H1 (cell line): ENCODE measurements around the gene TENT4B.

Experiments used
- CHD1 ChIP-seq: IDR thresholded peaks from 2 replicates; pipeline ENCODE4 v1.6.1; 2012; ENCODE audit warnings: low read depth, low read length, improper control_type of control experiment
- CTCF ChIP-seq, 3 experiments: IDR thresholded peaks; 1 replicate in 2 of 3; 2 replicates in 1 of 3; pipeline versions ENCODE4 v1.5.1 to v1.6.1; 2011; ENCODE audit warnings: low read length in 3 of 3, mild to moderate bottlenecking in 3 of 3, inconsistent platforms in 2 of 3, low read depth in 1 of 3, moderate library complexity in 1 of 3; ENCODE audit not compliant: insufficient read depth in 1 of 3; ENCODE audit errors: control extremely low read depth in 1 of 3
- GTF2F1 ChIP-seq: IDR thresholded peaks from 2 replicates; pipeline ENCODE4 v1.6.1; 2012; ENCODE audit warnings: low read depth, low read length, improper control_type of control experiment, borderline replicate concordance
- JUND ChIP-seq: IDR thresholded peaks from 2 replicates; pipeline ENCODE4 v1.6.1; 2011; ENCODE audit warnings: mild to moderate bottlenecking, improper control_type of control experiment, low read length
- KDM1A ChIP-seq: fragments of 200-600, 300-600 bp; sonication (generic); IDR thresholded peaks from 2 replicates; pipeline ENCODE4 v1.7.1; 2016; ENCODE audit warnings: mild to moderate bottlenecking, low read length, borderline replicate concordance
- MAX ChIP-seq: IDR thresholded peaks from 2 replicates; pipeline ENCODE4 v1.6.1; 2012; ENCODE audit warnings: inconsistent platforms
- POLR2A ChIP-seq, 2 experiments: IDR thresholded peaks; 1 replicate in 1 of 2; 2 replicates in 1 of 2; pipeline ENCODE4 v1.6.1; 2011; ENCODE audit warnings: low read depth in 2 of 2, low read length in 2 of 2, mild to moderate bottlenecking in 2 of 2; ENCODE audit errors: control extremely low read depth in 1 of 2
- POLR2AphosphoS5 ChIP-seq: IDR thresholded peaks from 2 replicates; pipeline ENCODE4 v1.6.1; 2011; ENCODE audit warnings: low read depth, low read length
- SP1 ChIP-seq: IDR thresholded peaks from 2 replicates; pipeline ENCODE4 v1.6.1; 2011; ENCODE audit warnings: low read depth, low read length
- TAF1 ChIP-seq: IDR thresholded peaks from 2 replicates; pipeline ENCODE4 v1.6.1; 2011; ENCODE audit warnings: mild to moderate bottlenecking, low read depth, low read length
- TAF7 ChIP-seq: optimal IDR thresholded peaks from 2 replicates; pipeline ENCODE3; 2011; ENCODE audit warnings: low read depth, mild to moderate bottlenecking, inconsistent platforms, low read length, moderate library complexity, borderline replicate concordance
- TBP ChIP-seq: IDR thresholded peaks from 2 replicates; pipeline ENCODE4 v1.6.1; 2011; ENCODE audit warnings: low read depth, low read length, improper control_type of control experiment

- TF ChIP-seq POLR2AphosphoS5, result no peak
- no peak for TF ChIP-seq JUND
- no peak for TF ChIP-seq TAF7
- TF ChIP-seq TBP, result no peak
- TF ChIP-seq CTCF (IDR thresholded peaks at IDR 0.05; ENCODE audit: control extremely low read depth in 1 of 3, insufficient read depth in 1 of 3, low read depth in 1 of 3, low read length in 3 of 3), result no peak
- TF ChIP-seq TAF1, result no peak
- no peak for TF ChIP-seq SP1
- TF ChIP-seq KDM1A, result no peak
- no peak for TF ChIP-seq GTF2F1
- TF ChIP-seq POLR2A (IDR thresholded peaks at IDR 0.05; ENCODE audit: control extremely low read depth in 1 of 2, low read depth in 2 of 2, low read length in 2 of 2), result no peak
- no peak for TF ChIP-seq CHD1
- no peak for TF ChIP-seq MAX
These were observed 99.9 kb downstream of the TENT4B start for GRCh38 chr16:50252874-50253513.
